ENCODE results near the gene PATE4.

Gene PATE4

GRCh38 chr11:125887373-125888324, 54.5 kb downstream of the PATE4 start, which contains the start of gene HYLS1:
HYLS1 (plus strand) TSS chr11:125887668; CDS start chr11:125899369, 11,701 bp downstream.
- DNase-seq (ENCODE audit: low read depth): peak; percentile 95
